Naive thymus-derived CD4-positive, alpha-beta T cell (primary cell): Measurements from ENCODE around the gene NPSR1. TPM values are rescaled to one million over a fixed set of nuclear protein-coding genes. Genes with fewer than 3 reads are reported as not detected.
"Not testable (repeated sequence)": the region's sequence is repeated elsewhere in the genome, so short reads cannot be mapped to it uniquely, and the experiment has no call there.

Source experiments
- ATAC-seq: fragments of 150-1000 bp; cut with Tn5 transposase; 2 replicates; pipeline ENCODE4 v1.10.0; 2021; ENCODE audit warnings: mild to moderate bottlenecking, moderate library complexity
- CTCF ChIA-PET: fragments of 350-600 bp; sonication (Branson Sonifier 250); formaldehyde crosslinking; loops from one replicate; lab custom pipeline; 2021; ENCODE audit warnings: antibody characterized with exemption; lab: Charles Lee
- POLR2A ChIA-PET: fragments of 350-600 bp; sonication (Branson Sonifier 250); formaldehyde crosslinking; loops from one replicate; lab custom pipeline; 2021; ENCODE audit warnings: antibody characterized with exemption, inconsistent platforms; lab: Charles Lee
- DNase-seq, 9 donors: peaks; one replicate each; pipeline versions ENCODE4 v3.0.0 to v3.0.0-alpha.2; 2020 to 2022; ENCODE audit warnings: mixed read lengths in 1 of 9
- H3K27ac ChIP-seq: one replicate; pipeline ENCODE4 v1.7.0; 2013; ENCODE audit warnings: mild to moderate bottlenecking, low read depth, low read length, moderate library complexity
- H3K27me3 ChIP-seq, 2 donors: one replicate each; pipeline ENCODE4 v1.7.0; 2013; ENCODE audit warnings: low read length in 2 of 2, mild to moderate bottlenecking in 2 of 2, moderate library complexity in 2 of 2; ENCODE audit not compliant: control insufficient read depth in 2 of 2, insufficient read depth in 2 of 2
- H3K36me3 ChIP-seq, 3 experiments: 1 replicate in 2 of 3; 2 replicates in 1 of 3; pipeline ENCODE4 v1.7.0; 2013; ENCODE audit warnings: low read length in 3 of 3, mild to moderate bottlenecking in 3 of 3, moderate library complexity in 1 of 3; ENCODE audit not compliant: insufficient read depth in 3 of 3, control insufficient read depth in 2 of 3
- H3K4me1 ChIP-seq, 2 donors: one replicate each; pipeline ENCODE4 v1.7.0; 2013; ENCODE audit warnings: low read length in 2 of 2, mild to moderate bottlenecking in 2 of 2, moderate library complexity in 1 of 2; ENCODE audit not compliant: control insufficient read depth in 2 of 2, insufficient read depth in 2 of 2
- H3K4me3 ChIP-seq: 2 replicates; pipeline ENCODE4 v1.7.0; 2013; ENCODE audit warnings: mild to moderate bottlenecking, low read length
- H3K9me3 ChIP-seq, 3 experiments: 1 replicate in 2 of 3; 2 replicates in 1 of 3; pipeline ENCODE4 v1.7.0; 2013; ENCODE audit warnings: low read length in 3 of 3; ENCODE audit not compliant: control insufficient read depth in 2 of 3
- H3K27ac Mint-ChIP-seq, 9 donors: one replicate each; pipeline ENCODE4 v1.8.0; 2020 to 2022; ENCODE audit warnings: mixed read lengths in 9 of 9, mild to moderate bottlenecking in 8 of 9, moderate library complexity in 5 of 9, inconsistent platforms in 2 of 9
- H3K27me3 Mint-ChIP-seq, 5 donors: one replicate each; pipeline ENCODE4 v1.8.0; 2021 to 2022; ENCODE audit warnings: mixed read lengths in 5 of 5, mild to moderate bottlenecking in 1 of 5
- H3K36me3 Mint-ChIP-seq, 5 donors: one replicate each; pipeline ENCODE4 v1.8.0; 2020 to 2022; ENCODE audit warnings: mixed read lengths in 5 of 5, mild to moderate bottlenecking in 3 of 5, inconsistent platforms in 1 of 5
- H3K4me1 Mint-ChIP-seq, 7 donors: one replicate each; pipeline ENCODE4 v1.8.0; 2020 to 2022; ENCODE audit warnings: mixed read lengths in 7 of 7, mild to moderate bottlenecking in 3 of 7, inconsistent platforms in 1 of 7
- H3K4me3 Mint-ChIP-seq, 10 donors: one replicate each; pipeline ENCODE4 v1.8.0; 2020 to 2022; ENCODE audit warnings: mild to moderate bottlenecking in 10 of 10, mixed read lengths in 10 of 10, moderate library complexity in 6 of 10, inconsistent platforms in 2 of 10
- H3K9me3 Mint-ChIP-seq, 11 donors: one replicate each; pipeline ENCODE4 v1.8.0; 2020 to 2022; ENCODE audit warnings: mixed read lengths in 11 of 11, mild to moderate bottlenecking in 4 of 11, inconsistent platforms in 1 of 11, moderate library complexity in 1 of 11
- intact Hi-C, 2 donors: fragments of 100-400 bp; cut with micrococcal nuclease; formaldehyde crosslinking; loops; one replicate each; pipeline ENCODE4 v1.15.1; 2023
- polyA plus RNA-seq, 2 donors: library from polyadenylated mRNA; unstranded; fragments of 300-500 nt; fragmentation: Illumina TruSeq; gene quantifications; one replicate each; pipeline ENCODE4 v1.2.3, GENCODE V29; 2021
- total RNA-seq, 6 experiments: library from RNA in 5 of 6; stranded (reverse) in 5 of 6; gene quantifications; 1 replicate in 5 of 6; 2 replicates in 1 of 6; pipeline ENCODE4 v1.2.3 and lab custom pipeline; 2021 to 2026

The NPSR1 gene
- total and polyA plus RNA-seq, 7 experiments from 2014 or later, result not detected

DNA sequence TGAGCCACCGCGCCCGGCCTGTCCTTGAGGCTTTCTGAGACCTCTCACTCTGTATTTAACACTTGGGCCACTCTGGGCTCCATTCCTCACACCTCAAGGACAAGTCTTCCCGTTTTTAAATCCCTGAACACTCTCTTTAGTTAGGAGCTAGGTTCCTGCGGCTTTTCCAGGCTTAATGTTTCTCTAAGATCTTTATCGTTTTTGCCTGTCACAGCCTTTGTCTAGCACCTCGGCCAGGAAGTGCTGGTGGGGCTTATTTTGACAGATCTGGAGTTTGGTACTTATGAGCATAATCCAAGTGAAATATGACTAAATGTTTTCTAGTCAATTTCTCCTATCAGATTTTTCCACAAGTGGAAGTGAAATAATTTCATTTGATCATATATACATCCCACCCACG, 192.7 kb downstream of the NPSR1 start:
- Histone ChIP-seq H3K4me3 (no peak overlapping the region), H3K27ac (no peak overlapping the region), H3K9me3 (no peaks in the 10 kb centered on the region), H3K36me3 (no peaks in the 10 kb centered on the region), H3K4me1 (no peaks in the 10 kb centered on the region), H3K27me3 (no peaks in the 10 kb centered on the region)
- intact Hi-C loops, result no loop called here
- H3K9me3 Mint-ChIP-seq, result peaks cover 0 to 3% (median 0%) of the 10 kb centered on the region in 11 donors
- peaks cover 0 to 50% (median 29%) of the 10 kb centered on the region in 5 donors for H3K27me3 Mint-ChIP-seq
- no peak overlapping the region for H3K4me3 Mint-ChIP-seq
- DNase-seq (no peak), ATAC-seq (no peak)
- ChIA-PET POLR2A (no interaction called here), CTCF (no interaction called here)
- peaks cover 0 to 4% (median 0%) of the 10 kb centered on the region in 5 donors for H3K36me3 Mint-ChIP-seq
- no peak overlapping the region for H3K27ac Mint-ChIP-seq
- peaks cover 0 to under 1% (median 0%) of the 10 kb centered on the region in 7 donors for H3K4me1 Mint-ChIP-seq

DNA sequence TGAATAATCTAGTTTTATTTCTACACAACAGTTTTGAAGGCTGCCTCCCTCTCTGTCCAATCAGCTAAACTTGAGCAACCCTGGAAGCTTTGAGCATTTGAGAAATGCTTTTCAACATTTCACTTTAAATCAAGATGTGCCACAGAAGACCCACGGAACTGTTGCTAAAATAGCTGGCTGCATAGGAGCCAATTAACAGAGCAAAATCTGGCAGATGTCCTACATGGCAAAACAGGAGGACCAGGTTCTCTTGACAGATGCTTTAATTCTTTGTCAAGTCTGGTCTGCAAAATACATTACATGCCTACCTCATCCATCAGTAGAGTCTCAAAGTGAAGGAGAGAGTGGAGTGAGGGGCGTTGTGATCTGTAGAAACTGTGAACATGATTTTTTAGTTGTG, 193.4 kb downstream of the NPSR1 start:
- ATAC-seq (no peak), DNase-seq (no peak)
- H3K4me1 Mint-ChIP-seq, result no peaks in the 10 kb centered on the region
- Histone ChIP-seq H3K9me3 (no peaks in the 10 kb centered on the region), H3K4me3 (no peak overlapping the region), H3K27ac (no peak overlapping the region), H3K4me1 (no peaks in the 10 kb centered on the region), H3K36me3 (no peaks in the 10 kb centered on the region), H3K27me3 (no peaks in the 10 kb centered on the region)
- intact Hi-C loops, result no loop called here
- ChIA-PET POLR2A (no interaction called here), CTCF (no interaction called here)
- H3K36me3 Mint-ChIP-seq, result peaks cover 0 to 4% (median 0%) of the 10 kb centered on the region in 5 donors
- H3K9me3 Mint-ChIP-seq, result peaks cover 0 to 3% (median 0%) of the 10 kb centered on the region in 11 donors
- peaks cover 2 to 47% (median 30%) of the 10 kb centered on the region in 5 donors for H3K27me3 Mint-ChIP-seq
- no peak overlapping the region for H3K27ac Mint-ChIP-seq
- no peak overlapping the region for H3K4me3 Mint-ChIP-seq

DNA sequence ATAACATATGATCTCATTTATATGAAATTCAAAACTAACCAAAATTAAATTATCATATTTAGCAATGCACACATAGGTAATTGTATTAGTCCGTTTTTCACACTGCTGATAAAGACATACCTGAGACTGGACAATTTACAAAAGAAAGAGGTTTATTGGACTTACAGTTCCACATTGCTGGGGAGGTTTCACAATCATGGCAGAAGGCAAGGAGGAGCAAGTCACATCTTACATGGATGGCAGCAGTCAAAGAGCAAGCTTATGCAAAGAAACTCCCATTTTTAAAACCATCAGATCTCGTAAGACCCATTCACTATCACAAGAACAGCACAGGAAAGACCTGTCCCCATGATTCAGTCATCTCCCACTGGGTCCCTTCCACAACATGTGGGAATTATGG, 200.4 kb downstream of the NPSR1 start:
- H3K36me3 ChIP-seq, H3K4me1 Mint-ChIP-seq, H3K4me3 ChIP-seq, H3K27ac ChIP-seq, H3K27ac Mint-ChIP-seq, H3K4me3 Mint-ChIP-seq, H3K4me1 ChIP-seq, CTCF ChIA-PET, POLR2A ChIA-PET, intact Hi-C loops, DNase-seq, H3K9me3 ChIP-seq, ATAC-seq, H3K36me3 Mint-ChIP-seq, H3K27me3 ChIP-seq: not testable (repeated sequence)
- H3K9me3 Mint-ChIP-seq, result peaks cover 0 to 27% (median 9%) of the 10 kb centered on the region in 11 donors
- peaks cover 2 to 32% (median 24%) of the 10 kb centered on the region in 5 donors for H3K27me3 Mint-ChIP-seq

DNA sequence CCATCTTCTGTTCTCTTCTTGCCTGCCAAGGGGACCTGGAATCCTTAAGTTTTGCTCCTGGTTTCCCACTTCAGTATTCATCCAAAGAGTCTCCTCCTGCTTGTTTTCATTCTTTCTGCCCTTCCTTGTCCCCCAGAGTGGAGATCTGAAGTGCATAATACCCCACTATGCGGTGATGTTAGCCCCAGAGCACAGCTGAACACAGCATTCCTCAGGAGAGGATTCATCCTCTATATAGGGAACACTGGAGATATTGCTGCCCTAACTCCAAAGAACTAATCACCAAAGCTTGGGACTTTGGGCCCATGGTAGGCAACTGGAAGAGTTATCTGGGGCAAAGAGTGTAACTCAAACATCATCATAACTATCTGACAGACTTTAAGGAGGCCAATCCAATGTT, 201.3 kb downstream of the NPSR1 start:
- H3K9me3 Mint-ChIP-seq, result peaks cover 0 to 27% (median 9%) of the 10 kb centered on the region in 11 donors
- H3K4me3 Mint-ChIP-seq, ATAC-seq, intact Hi-C loops, POLR2A ChIA-PET, DNase-seq, H3K27ac Mint-ChIP-seq, H3K4me3 ChIP-seq, H3K4me1 Mint-ChIP-seq, H3K36me3 ChIP-seq, H3K27ac ChIP-seq, H3K36me3 Mint-ChIP-seq, CTCF ChIA-PET, H3K4me1 ChIP-seq, H3K27me3 ChIP-seq, H3K9me3 ChIP-seq: not testable (repeated sequence)
- peaks cover 2 to 27% (median 18%) of the 10 kb centered on the region in 5 donors for H3K27me3 Mint-ChIP-seq

- H3K27ac Mint-ChIP-seq, H3K9me3 ChIP-seq, H3K27ac ChIP-seq, H3K36me3 ChIP-seq, H3K4me1 ChIP-seq, H3K4me3 ChIP-seq, POLR2A ChIA-PET, intact Hi-C loops, H3K4me3 Mint-ChIP-seq, CTCF ChIA-PET, H3K4me1 Mint-ChIP-seq, H3K27me3 ChIP-seq, DNase-seq, ATAC-seq, H3K36me3 Mint-ChIP-seq: not testable (repeated sequence)
- peaks cover 0 to 25% (median 18%) of the 10 kb centered on the region in 5 donors for H3K27me3 Mint-ChIP-seq
- H3K9me3 Mint-ChIP-seq, result peaks cover 0 to 13% (median 3%) of the 10 kb centered on the region in 11 donors
Observed at GRCh38 chr7:34866222-34866621, 208.2 kb downstream of the NPSR1 start.

DNA sequence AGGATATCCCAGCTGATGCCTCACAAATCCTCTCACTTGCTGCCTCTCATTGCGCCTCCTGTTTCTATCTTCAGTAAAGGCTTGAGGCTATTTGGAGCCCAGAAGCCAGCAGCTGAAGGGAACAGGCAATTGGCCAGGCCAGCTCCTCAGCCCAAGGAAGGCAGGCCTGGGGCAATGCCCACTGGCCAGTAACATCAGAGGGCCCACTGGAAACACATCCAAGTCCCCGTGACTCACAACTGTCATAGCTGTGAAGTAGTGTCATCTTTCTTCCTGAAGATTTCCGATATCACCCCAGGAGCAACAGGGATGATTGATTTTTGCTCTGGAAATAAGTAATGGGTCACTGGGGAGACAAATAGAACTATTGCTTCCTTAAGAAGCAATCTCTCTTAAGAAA, 209.3 kb downstream of the NPSR1 start:
- H3K36me3 ChIP-seq, H3K9me3 ChIP-seq, H3K4me1 Mint-ChIP-seq, H3K4me3 Mint-ChIP-seq, H3K4me1 ChIP-seq, DNase-seq, H3K27me3 ChIP-seq, H3K36me3 Mint-ChIP-seq, H3K4me3 ChIP-seq, intact Hi-C loops, ATAC-seq, H3K27ac ChIP-seq, H3K27ac Mint-ChIP-seq, POLR2A ChIA-PET, CTCF ChIA-PET: not testable (repeated sequence)
- H3K27me3 Mint-ChIP-seq, result peaks cover 0 to 14% (median 8%) of the 10 kb centered on the region in 5 donors
- H3K9me3 Mint-ChIP-seq, result peaks cover 0 to 18% (median 5%) of the 10 kb centered on the region in 11 donors

DNA sequence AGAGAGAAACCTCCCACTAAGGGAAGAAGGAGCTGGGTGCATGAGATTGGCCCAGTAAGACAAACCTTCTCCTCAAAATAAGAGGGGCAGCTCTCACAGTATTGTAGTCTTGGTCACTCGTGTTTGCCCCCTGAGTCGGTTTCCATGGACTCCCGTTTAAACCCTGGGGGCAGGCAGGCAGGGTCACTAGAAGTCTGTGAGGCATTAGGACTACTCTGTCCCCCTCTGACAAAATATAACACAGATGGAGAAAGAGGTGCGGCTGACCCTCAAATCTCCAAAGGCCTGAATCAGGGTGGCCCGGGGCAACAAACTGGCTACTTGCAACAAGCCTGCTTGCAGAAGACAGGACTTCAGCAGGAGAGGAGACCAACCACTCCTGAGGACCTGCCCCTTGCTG, 210.6 kb downstream of the NPSR1 start:
- H3K27me3 ChIP-seq, H3K4me3 ChIP-seq, H3K36me3 Mint-ChIP-seq, H3K4me3 Mint-ChIP-seq, H3K36me3 ChIP-seq, H3K4me1 Mint-ChIP-seq, H3K4me1 ChIP-seq, DNase-seq, POLR2A ChIA-PET, ATAC-seq, H3K9me3 ChIP-seq, H3K27me3 Mint-ChIP-seq, H3K27ac Mint-ChIP-seq, intact Hi-C loops, H3K27ac ChIP-seq, CTCF ChIA-PET: not testable (repeated sequence)
- peaks cover 0 to 21% (median 4%) of the 10 kb centered on the region in 11 donors for H3K9me3 Mint-ChIP-seq
